GM23248 (cell line): ENCODE measurements around the gene CLSTN2.

Experiments used
- EZH2 ChIP-seq: fragments of 200-600 bp; sonication (generic); IDR thresholded peaks from 2 replicates; pipeline ENCODE4 v1.6.1; 2018; ENCODE audit warnings: antibody characterized with exemption, mild to moderate bottlenecking; ENCODE audit not compliant: insufficient read depth, poor library complexity, severe bottlenecking
- EZH2phosphoT487 ChIP-seq: fragments of 200-600 bp; sonication (generic); IDR thresholded peaks from 2 replicates; pipeline ENCODE4 v1.6.1; 2018; ENCODE audit warnings: antibody characterized with exemption, moderate library complexity, mild to moderate bottlenecking, low read depth; ENCODE audit not compliant: insufficient read depth

DNA sequence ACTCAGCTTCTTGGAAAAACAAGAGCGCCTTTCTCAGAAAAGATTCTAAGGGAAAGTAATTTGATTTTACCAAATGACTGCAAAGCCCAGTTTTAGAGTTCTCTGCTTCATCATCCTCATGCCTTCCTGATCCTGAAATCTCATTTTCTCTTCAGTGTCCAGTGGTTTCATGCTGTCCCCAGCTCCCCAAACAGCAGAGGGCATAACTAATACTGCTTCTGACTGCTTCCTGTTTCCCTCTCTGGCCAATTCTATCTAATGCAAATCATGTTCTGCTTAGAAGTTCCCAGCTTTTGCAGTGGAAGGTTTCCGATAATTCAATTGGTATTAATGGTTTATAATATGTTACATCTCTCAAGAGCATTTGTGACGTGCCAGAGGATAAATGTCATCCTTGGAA is 161.1 kb downstream of the CLSTN2 start:
- TF ChIP-seq EZH2phosphoT487 = no peak
- TF ChIP-seq EZH2 = no peak
